Glutamatergic neuron (in vitro differentiated cells): Measurements from ENCODE around the gene USP36. TPM values are rescaled to one million over a fixed set of nuclear protein-coding genes. Genes with fewer than 3 reads are reported as not detected.

Source experiments
- DNase-seq: peaks from one replicate; pipeline ENCODE4 v3.0.0; 2022
- H3K27ac Mint-ChIP-seq: one replicate; pipeline ENCODE4 v1.8.0; 2020; ENCODE audit warnings: mild to moderate bottlenecking, mixed read lengths, inconsistent platforms; ENCODE audit not compliant: unreplicated experiment
- H3K27me3 Mint-ChIP-seq: one replicate; pipeline ENCODE4 v1.8.0; 2020; ENCODE audit warnings: mild to moderate bottlenecking, moderate library complexity, mixed read lengths, inconsistent platforms; ENCODE audit not compliant: unreplicated experiment
- H3K36me3 Mint-ChIP-seq: one replicate; pipeline ENCODE4 v1.8.0; 2020; ENCODE audit warnings: mild to moderate bottlenecking, mixed read lengths, inconsistent platforms; ENCODE audit not compliant: unreplicated experiment
- H3K4me1 Mint-ChIP-seq: one replicate; pipeline ENCODE4 v1.8.0; 2020; ENCODE audit warnings: mild to moderate bottlenecking, low read depth, mixed read lengths, inconsistent platforms; ENCODE audit not compliant: unreplicated experiment
- H3K4me3 Mint-ChIP-seq: one replicate; pipeline ENCODE4 v1.8.0; 2020; ENCODE audit warnings: mild to moderate bottlenecking, mixed read lengths, inconsistent platforms; ENCODE audit not compliant: unreplicated experiment
- H3K9me3 Mint-ChIP-seq: one replicate; pipeline ENCODE4 v1.8.0; 2020; ENCODE audit warnings: mild to moderate bottlenecking, moderate library complexity, mixed read lengths, inconsistent platforms; ENCODE audit not compliant: unreplicated experiment
- total RNA-seq: library from RNA; stranded (reverse); fragmentation: NEBNext Ultra II Directional; extraction: Animal tissue kit (Norgen Biotek cat#: 25700); gene quantifications from one replicate; pipeline ENCODE4 v1.2.1, GENCODE V29; 2021; ENCODE audit not compliant: unreplicated experiment
- TF ChIP-seq, protein P1 (sequence below): fragments of 200-600 bp; sonication (generic); IDR thresholded peaks from one replicate; pipeline ENCODE4 v1.5.0; 2021; ENCODE audit not compliant: partially characterized antibody, unreplicated experiment

The USP36 gene
- total RNA-seq, 1 donor from 2014 or later: 45.3 TPM

DNA sequence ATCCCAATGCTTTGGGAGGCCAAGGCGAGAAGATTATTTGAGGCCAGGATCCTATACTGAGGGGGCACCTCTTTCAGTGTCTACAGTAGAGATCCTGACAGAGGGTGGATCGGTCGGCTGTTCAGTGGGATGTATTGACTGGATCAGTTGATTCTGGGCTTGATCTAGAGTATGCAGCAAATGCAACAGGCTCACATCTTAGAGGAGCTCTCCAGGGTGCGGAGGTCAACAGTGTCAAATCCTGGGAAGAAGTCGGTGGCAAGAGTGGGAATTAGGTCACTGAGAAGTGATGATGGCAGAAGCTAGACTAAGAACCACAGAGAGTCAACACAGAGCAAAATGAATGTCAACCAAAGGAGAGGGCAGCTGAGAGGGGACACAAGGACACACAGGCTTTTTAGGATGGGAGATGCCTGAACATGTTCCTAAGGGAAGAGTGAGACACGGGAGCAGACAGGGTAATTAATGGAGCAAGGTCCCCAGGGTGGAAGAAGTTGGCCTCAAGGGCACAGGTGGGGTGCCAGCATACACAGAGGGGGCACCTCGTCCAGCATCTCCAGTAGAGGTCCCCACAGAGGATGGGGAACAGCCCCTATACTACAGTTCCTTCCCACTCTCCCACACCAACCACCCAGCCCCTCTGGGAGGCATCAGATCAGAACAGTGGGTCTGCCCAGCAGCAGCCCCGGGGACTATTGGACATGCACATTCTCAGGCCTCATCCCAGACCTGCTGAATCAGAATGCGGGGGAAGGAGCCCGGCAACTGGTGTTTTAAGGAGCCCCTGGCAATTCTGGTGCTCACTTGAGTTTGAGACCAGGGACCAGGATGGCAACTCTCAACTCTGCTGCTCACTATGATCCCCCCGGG lies 48.5 kb downstream of the USP36 start:
- Mint-ChIP-seq H3K4me3 (peak overlapping the region; percentile 26), H3K36me3 (no peaks in the 10 kb centered on the region), H3K9me3 (peaks cover 5% of the 10 kb centered on the region), H3K4me1 (peaks cover 11% of the 10 kb centered on the region), H3K27ac (peak overlapping the region; percentile 65), H3K27me3 (peaks cover 5% of the 10 kb centered on the region)
- no peak for DNase-seq
- TF ChIP-seq, protein P1, sequence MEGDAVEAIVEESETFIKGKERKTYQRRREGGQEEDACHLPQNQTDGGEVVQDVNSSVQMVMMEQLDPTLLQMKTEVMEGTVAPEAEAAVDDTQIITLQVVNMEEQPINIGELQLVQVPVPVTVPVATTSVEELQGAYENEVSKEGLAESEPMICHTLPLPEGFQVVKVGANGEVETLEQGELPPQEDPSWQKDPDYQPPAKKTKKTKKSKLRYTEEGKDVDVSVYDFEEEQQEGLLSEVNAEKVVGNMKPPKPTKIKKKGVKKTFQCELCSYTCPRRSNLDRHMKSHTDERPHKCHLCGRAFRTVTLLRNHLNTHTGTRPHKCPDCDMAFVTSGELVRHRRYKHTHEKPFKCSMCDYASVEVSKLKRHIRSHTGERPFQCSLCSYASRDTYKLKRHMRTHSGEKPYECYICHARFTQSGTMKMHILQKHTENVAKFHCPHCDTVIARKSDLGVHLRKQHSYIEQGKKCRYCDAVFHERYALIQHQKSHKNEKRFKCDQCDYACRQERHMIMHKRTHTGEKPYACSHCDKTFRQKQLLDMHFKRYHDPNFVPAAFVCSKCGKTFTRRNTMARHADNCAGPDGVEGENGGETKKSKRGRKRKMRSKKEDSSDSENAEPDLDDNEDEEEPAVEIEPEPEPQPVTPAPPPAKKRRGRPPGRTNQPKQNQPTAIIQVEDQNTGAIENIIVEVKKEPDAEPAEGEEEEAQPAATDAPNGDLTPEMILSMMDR: no peak

DNA sequence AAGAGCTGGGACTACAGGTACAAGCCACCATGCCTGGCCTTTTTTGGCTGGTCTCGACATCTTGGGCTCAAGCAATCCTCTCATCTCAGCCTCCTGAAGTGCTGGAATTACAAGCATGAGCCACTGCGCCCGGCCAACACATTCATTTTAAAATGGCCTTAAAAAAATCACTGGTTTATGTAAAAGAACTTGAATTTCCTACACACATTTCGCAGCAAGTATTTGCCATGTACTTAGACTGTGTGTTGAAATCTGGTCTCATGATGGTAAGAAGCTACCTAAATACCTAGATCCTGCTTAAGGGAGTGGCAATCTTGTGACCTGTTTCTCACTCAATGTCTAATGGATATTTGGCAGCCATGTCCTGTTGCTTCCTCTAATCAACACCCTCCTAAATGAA lies 50.1 kb downstream of the USP36 start:
- Mint-ChIP-seq H3K4me1 (peaks cover 11% of the 10 kb centered on the region), H3K36me3 (no peaks in the 10 kb centered on the region), H3K9me3 (peaks cover 4% of the 10 kb centered on the region), H3K27ac (no peak overlapping the region), H3K27me3 (peaks cover 4% of the 10 kb centered on the region), H3K4me3 (no peak overlapping the region)
- DNase-seq: no peak
- TF ChIP-seq, protein P1: no peak

DNA sequence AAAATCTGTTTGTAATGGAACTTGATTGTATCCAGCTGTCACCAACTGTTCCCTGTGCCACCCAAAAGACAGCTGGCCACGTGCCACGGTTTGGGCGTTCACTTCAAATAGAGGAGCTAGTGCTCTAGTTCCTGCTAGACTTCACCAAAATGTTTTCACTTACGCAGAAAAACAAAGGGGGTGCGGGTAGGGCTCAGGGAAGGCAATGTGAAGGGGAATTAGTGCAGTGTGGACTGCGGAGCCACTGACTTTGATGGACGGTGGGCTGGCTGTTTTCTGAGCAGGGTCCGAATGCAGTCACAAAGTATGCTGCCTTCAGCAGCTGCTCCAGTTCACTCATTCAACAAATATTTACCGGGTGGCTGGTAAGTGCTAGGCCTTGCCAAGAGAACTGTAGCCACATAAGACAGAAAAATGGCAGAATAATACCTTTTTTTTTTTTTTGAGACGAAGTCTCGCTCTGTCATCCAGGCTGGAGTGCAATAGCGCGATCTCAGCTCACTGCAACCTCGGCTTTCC lies 50.9 kb downstream of the USP36 start:
- no peak for DNase-seq
- peaks cover 4% of the 10 kb centered on the region for H3K9me3 Mint-ChIP-seq
- H3K27ac Mint-ChIP-seq: peak overlapping the region; percentile 28
- TF ChIP-seq, protein P1: no peak
- peaks cover 2% of the 10 kb centered on the region for H3K27me3 Mint-ChIP-seq
- no peaks in the 10 kb centered on the region for H3K36me3 Mint-ChIP-seq
- no peak overlapping the region for H3K4me3 Mint-ChIP-seq
- H3K4me1 Mint-ChIP-seq: peaks cover 11% of the 10 kb centered on the region

DNA sequence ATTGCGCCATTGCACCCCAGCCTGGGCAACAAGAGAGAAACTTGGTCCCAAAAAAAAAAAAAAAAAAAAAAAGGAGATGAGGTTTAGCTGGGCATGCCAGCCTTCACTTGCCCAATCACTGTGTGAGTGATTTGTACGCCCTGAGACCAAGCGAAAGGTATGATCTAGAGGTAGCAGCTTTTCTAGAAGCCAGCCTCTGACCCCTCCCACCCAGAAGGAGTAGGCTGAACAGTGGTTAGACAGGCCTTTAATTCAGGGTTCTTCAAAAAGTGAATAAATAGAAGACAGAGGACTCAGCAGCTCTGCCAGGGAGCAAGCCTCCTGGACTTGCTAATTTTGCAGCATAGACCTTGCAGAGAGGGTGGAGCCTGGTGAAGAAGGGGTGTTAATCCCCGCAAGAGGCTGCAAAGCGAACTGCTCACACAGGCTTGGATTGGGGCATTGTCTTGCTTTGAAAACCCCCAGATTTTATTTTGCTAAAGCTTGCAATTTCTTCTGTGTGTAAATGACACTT lies 51.4 kb downstream of the USP36 start:
- H3K27me3 Mint-ChIP-seq: peaks cover 2% of the 10 kb centered on the region
- no peak overlapping the region for H3K4me3 Mint-ChIP-seq
- H3K4me1 Mint-ChIP-seq: peaks cover 11% of the 10 kb centered on the region
- H3K9me3 Mint-ChIP-seq: peaks cover 4% of the 10 kb centered on the region
- peak overlapping the region; percentile 28 for H3K27ac Mint-ChIP-seq
- DNase-seq: no peak
- TF ChIP-seq, protein P1: no peak
- no peaks in the 10 kb centered on the region for H3K36me3 Mint-ChIP-seq

DNA sequence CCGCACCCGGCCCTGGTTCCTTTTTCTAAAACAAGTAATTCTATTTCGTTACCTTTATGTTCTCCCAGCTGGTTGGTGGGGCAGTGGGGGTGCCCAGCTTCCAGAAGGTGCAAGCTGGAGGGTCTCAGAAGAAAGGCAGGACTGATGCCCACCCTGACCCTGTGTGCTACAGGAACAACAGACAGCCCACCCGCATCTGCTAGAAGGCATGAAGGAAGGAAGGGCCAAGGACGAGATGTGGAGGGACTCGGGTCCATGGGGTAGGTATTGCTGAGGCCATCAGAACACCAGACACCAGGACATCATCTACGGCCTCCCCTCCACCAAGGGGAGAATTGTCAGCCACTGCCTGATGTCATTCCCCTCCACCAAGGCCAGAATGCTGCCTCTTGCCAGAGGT lies 52.2 kb downstream of the USP36 start:
- TF ChIP-seq, protein P1: no peak
- H3K9me3 Mint-ChIP-seq: peaks cover 4% of the 10 kb centered on the region
- H3K4me3 Mint-ChIP-seq: no peak overlapping the region
- H3K27me3 Mint-ChIP-seq: peaks cover 2% of the 10 kb centered on the region
- DNase-seq: no peak
- peaks cover 11% of the 10 kb centered on the region for H3K4me1 Mint-ChIP-seq
- H3K36me3 Mint-ChIP-seq: no peaks in the 10 kb centered on the region
- H3K27ac Mint-ChIP-seq: no peak overlapping the region
